HG03039 (cell line): ENCODE measurements around the gene C1orf210.

ENCODE experiments used
- ATAC-seq: cut with Tn5 transposase; IDR thresholded peaks from one replicate; pipeline ENCODE4 v1.9.1; 2021; ENCODE audit warnings: mild to moderate bottlenecking, moderate library complexity; ENCODE audit not compliant: unreplicated experiment

Gene C1orf210

DNA sequence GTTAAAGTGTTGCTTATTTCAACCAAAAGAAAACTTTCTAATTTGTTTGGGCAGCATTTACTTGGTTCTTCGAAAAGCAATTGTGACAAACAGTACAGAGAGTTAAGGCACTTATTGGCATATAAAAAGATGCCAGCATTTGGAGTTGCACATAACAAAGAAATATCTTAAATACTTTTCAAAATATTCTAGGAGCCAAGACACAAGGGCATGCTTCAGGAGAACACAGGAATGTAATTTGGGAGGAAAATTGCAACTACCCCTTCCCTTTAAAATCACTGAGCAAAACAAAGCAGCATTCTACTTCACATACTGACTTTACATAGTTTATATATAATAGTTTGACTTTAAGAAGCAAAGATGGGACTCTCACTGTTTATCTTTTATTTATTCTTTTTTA, 10.8 kb upstream of the C1orf210 start:
- ATAC-seq: no peak

- no peak for ATAC-seq
Observed at GRCh38 chr1:43294761-43295160, 9.4 kb upstream of the C1orf210 start.

DNA sequence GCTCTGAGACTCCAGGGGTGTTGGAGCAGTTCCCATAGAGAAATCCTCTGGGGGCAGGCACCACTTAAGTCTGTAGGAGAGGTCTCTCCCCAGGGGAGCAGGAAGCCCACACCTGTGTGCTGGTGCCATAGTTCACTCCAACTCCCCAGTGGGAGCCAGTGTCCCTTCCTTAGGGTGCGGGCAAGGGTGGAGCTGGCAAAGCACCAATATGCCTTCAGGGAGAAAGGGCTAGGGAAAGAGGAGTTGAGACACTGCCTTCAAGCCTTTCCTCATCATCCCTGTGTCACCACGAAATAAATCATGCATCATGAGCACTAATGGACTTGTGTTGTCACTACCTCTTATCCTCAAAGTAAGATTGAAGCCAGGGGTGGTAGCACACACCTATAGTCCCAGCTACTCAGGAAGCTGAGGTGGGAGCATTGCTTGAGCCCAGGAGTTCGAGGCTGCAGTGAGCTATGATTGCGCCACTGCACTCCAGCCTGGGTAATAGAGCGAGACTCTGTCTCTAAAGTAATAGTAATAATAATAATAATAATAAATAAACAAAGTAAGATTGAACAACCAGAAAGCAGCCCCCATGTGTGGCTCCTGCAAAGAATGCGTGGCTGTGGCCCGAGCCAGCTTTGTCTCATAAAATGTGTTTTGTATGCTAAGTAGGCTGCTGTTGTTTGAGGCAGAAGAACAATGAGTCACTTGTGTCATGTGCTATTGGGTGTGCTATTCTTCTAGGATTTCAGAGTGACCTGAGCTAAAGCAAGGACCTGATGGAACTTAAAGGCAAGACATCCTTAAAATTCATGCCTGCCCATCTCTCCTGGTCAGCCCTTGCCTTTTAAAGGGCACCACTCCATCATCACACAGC, 8.7 kb upstream of the C1orf210 start:
- ATAC-seq: no peak

DNA sequence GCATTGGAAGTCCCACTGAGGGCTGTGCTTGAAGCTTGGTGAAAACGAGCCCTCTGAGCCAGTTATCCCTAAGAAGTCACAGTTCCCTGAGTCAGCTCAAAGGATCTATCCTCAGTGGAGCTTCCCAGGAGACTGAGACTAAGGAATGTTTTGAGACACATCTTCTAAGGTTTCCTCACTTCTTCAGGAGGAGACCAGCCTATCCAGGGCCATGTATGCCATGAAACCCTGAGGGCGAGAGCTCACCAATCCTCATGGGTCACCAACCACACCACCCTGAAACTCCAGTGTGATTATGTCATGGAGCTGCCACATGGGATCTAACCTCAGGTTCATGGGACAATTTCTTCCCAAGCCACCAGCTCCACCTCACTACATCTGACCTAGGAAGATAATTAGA, 7.8 kb upstream of the C1orf210 start:
- no peak for ATAC-seq

DNA sequence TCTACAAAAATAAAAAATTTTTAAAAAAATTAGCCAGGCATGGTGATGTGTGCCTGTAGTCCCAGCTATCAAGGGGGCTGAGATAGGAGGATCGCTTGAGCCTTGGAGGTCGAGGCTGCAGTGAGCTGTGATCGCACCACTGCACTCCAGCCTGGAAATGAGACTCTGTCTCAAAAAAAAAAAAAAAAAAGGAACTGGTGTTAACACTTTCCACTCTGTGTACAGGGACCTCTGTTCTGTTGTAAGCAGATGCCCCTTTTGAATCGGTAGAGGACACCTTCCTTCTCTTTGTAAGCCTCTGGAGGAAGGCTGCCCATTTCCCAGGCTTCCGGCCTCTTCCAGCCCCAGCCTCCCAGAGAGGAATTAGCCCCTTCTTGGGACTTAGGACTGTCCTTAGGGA, 7.3 kb upstream of the C1orf210 start:
- no peak for ATAC-seq

- no peak for ATAC-seq
Observed at GRCh38 chr1:43292216-43292615, 6.8 kb upstream of the C1orf210 start.

DNA sequence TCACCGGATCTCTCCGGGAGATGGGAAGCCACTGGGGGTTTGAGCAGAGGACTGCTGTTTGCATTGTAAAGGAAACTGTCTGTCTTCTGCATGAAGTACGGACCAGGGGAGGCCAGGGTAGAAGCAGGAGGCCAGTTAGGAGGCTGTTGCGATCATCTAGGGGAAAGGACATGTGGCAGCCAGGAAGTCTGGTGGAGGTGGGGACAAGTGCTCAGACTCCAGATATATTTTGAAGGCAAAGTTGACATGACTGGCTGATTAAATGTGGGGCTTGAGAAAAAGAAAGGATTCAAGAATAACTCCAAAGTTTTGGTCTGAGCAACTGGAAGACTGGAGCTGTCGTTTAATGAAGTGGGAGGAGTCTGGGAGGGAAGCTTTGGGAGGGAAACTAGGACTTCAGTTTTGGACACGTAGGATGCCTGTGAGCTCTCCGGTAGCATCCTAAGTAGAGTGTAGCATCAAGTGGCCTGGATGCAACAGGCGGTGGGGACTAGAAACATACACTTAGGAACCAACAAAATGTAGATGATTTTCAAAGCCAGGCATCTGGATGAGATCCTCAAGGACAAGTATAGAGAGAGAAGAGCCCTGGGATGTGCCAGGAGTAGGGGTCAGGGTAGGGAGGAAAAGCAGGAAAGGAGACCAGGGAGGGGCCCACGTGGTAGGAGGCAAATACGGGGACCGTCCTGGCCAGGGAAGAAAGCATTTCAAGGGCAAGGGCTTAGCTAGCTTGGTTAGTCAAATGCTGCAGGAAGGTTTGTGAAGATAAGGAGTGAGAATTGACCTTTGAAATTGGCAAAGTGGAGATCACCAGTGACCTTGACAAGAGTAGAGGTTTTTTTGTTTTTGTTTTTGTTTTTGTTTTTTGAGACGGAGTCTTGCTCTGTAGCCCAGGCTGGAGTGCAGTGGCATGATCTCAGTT, 3.7 kb upstream of the C1orf210 start:
- ATAC-seq: no peak

DNA sequence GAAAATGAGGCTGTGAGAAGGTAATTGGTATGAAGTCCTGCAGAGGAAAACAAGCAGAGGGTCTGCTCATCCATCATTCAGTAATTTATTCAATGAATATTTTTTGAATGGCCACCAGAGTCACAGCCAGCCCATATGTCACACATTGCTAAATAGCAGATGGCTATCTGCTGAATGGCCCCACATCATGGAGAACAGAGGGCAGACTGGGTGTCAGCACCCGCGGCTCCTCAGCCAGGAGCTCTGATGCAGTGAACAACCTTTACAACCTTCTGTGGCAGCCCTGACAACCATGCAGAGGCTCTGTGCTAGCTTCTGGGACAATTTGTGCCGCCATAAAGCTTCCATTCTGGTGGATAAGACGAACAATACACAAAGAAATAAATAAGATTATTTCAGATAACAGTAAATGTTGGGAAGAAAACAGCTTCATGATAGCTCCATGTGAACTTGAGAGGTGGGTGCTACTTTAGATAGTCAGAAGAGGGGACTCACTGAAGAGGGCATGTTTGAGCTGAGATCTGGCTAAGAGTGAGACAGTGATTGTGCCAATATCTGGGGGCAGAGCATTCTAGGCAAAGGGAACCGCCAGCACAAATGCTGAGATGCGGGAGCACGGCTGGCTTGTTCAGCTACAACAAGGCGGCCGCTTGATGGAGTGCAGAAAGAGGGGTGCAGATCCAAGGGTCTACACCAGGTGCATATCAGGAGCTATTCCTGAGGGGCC, 2.8 kb upstream of the C1orf210 start:
- no peak for ATAC-seq

DNA sequence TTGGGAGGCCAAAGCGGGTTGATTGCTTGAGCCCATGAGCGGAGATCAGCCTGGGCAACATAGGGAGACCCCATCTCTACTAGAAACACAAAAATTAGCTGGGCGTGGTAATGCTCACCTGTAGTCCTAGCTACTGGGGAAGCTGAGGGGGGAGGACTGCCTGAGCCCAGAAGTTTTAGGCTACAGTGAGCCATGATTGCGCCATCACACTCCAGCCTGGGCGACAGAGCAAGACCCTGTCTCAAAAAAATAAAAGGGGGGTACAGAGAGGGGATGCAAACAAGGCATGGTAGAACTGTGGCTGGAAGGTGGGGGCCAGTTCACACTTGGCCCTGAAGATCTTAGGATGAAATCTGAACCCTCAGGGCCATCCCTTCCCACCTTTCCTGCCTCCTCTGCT, 1.2 kb upstream of the C1orf210 start:
- ATAC-seq: no peak

DNA sequence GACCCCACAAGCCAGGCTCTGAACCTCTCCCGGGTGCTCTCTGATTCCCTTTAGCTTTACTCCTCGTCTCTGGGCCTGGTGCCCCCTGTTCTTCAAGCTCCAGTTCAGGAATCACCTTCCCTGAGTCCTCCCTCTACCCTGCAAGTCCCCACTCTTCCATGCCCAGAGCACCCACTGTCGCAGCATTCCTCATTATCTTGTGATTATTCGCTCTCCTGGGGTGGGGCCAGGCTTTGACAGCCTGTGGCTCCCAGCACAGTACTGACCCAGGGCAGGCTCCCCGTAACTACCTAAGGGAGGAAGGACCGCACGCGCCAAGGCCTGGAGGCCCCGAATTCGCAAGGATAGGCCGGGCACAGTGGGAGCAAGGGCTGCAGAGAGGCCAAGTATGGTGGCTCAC, 734 bp upstream of the C1orf210 start:
- ATAC-seq: no peak

GRCh38 chr1:43284546-43285110, 753 bp downstream of the C1orf210 start:
- no peak for ATAC-seq

GRCh38 chr1:43284065-43284464, 1.3 kb downstream of the C1orf210 start:
- ATAC-seq: no peak

DNA sequence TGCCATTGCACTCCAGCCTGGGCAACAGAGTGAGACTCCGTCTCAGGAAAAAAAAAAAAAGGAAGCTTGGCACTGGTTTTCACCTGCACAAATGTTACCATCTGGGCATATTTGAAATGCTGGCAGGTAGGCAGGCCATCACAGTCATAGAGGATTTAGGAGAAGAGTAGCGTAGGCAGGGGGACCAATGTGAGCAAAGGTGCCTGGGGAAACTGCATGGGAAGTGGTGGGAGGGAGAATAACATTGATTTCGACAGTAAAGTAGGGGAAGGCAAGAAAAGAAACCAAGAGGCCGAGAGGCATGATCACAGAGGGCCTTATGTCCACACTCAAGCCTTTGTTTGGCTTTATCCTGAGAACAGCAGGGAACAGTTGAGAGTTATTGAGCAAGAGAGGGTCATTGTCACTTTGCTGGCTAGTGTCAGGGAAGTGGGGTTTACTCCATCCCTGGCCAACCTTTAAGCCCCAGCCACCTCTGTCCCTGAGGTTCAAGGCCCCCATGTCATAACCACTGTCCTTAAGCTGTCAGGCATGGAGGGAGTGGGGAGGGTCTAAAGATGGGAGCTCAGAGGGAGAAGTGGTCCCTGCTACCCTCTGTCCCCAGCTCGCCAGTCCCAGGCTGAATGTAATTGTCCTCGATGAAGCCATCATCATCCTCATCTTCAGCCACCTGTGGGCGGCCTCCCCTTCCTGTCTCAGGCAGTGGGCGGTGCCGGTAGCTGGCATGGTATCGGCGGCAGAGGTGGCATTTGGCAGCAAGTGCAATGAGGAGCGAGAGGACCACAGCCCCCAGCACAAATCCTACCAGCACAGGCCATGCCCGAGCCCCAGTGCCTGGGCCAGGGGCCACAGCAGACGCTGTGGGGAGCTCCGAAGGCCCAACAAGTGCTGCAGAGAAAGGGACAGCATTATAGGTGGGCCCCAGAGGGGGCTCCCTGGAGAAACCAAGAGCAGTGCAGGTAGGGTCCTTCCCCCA, 2.9 kb downstream of the C1orf210 start:
- no peak for ATAC-seq

- no peak for ATAC-seq
Observed at GRCh38 chr1:43280692-43281091, 4.7 kb downstream of the C1orf210 start.

- no peak for ATAC-seq
Observed at GRCh38 chr1:43279666-43280065, 5.7 kb downstream of the C1orf210 start.

DNA sequence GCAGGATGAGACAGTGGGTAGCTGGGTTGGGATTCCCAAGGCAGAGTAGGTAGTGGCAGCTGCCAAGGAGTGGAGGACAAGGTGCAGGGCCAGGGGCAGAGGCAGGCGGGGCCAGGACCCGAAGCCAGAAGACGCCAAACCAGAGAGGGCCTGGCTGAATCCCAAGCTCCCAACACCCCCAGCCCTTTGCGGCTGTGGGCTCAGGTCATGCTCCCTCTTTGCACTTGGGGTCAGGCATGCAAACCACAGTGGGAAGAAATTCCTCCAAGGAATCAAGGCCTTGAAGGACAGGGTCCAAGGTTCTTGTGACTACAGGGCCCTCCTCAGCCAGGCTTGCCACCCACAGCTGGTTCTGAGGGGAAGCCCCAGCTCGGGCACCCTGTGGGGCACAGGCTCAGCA, 6.2 kb downstream of the C1orf210 start:
- no peak for ATAC-seq

- ATAC-seq: no peak
Observed at GRCh38 chr1:43277116-43277876, 8.1 kb downstream of the C1orf210 start.

GRCh38 chr1:43276673-43277072, 8.7 kb downstream of the C1orf210 start:
- ATAC-seq: no peak
